ENCODE data around the gene PCNX1.
"Not testable (repeated sequence)": the region's sequence is repeated elsewhere in the genome, so short reads cannot be mapped to it uniquely, and the experiment has no call there.

The PCNX1 gene

GRCh38 chr14:70907176-70907995 lies at the start of gene PCNX1:
Gene PCNX1 (plus strand): TSS chr14:70907459. CDS start chr14:70907851, 392 bp downstream.
- peak; percentile 91 for DNase-seq

- DNase-seq, result no peak
These were observed 49.8 kb upstream of the PCNX1 start for GRCh38 chr14:70857496-70857890.

GRCh38 chr14:70858641-70859040 lies 48.6 kb upstream of the PCNX1 start:
- no peak for DNase-seq

- DNase-seq, result not testable (repeated sequence)
These were observed 40.3 kb upstream of the PCNX1 start for GRCh38 chr14:70866992-70867391.

GRCh38 chr14:70871001-70871400 lies 36.3 kb upstream of the PCNX1 start:
- DNase-seq, result no peak

- DNase-seq, result peak; percentile 55
These were observed 35.2 kb upstream of the PCNX1 start for GRCh38 chr14:70871863-70872677.

- no peak for DNase-seq
These were observed 34.6 kb upstream of the PCNX1 start for GRCh38 chr14:70872678-70873020.

GRCh38 chr14:70873627-70874026 lies 33.6 kb upstream of the PCNX1 start:
- DNase-seq, result peak; percentile 47

GRCh38 chr14:70875811-70876460 lies 31.3 kb upstream of the PCNX1 start:
- not testable (repeated sequence) for DNase-seq

- DNase-seq, result no peak
These were observed 27.8 kb upstream of the PCNX1 start for GRCh38 chr14:70879448-70879847.

GRCh38 chr14:70880888-70881287 lies 26.4 kb upstream of the PCNX1 start:
- DNase-seq, result not testable (repeated sequence)

- no peak for DNase-seq
These were observed 25.6 kb upstream of the PCNX1 start for GRCh38 chr14:70881549-70882177.

GRCh38 chr14:70882776-70883492 lies 24.3 kb upstream of the PCNX1 start:
- DNase-seq, result no peak

- DNase-seq, result no peak
These were observed 22.5 kb upstream of the PCNX1 start for GRCh38 chr14:70884595-70885342.

- DNase-seq, result no peak
These were observed 21.8 kb upstream of the PCNX1 start for GRCh38 chr14:70885343-70886022.

- peak; percentile 63 for DNase-seq
These were observed 20.6 kb upstream of the PCNX1 start for GRCh38 chr14:70886421-70887206.

GRCh38 chr14:70887207-70887681 lies 20.0 kb upstream of the PCNX1 start:
- DNase-seq, result no peak

- no peak for DNase-seq
These were observed 19.3 kb upstream of the PCNX1 start for GRCh38 chr14:70887737-70888499.

- no peak for DNase-seq
These were observed 18.5 kb upstream of the PCNX1 start for GRCh38 chr14:70888681-70889175.
